GM12872 (cell line): ENCODE data around the gene DNAH8.

ENCODE experiments used
- TF ChIP-seq, protein P1 (sequence below): IDR thresholded peaks from 3 replicates; pipeline ENCODE4 v1.5.1; 2011; ENCODE audit warnings: low read depth, mild to moderate bottlenecking, low read length, moderate library complexity; ENCODE audit not compliant: insufficient read depth

The DNAH8 gene

DNA sequence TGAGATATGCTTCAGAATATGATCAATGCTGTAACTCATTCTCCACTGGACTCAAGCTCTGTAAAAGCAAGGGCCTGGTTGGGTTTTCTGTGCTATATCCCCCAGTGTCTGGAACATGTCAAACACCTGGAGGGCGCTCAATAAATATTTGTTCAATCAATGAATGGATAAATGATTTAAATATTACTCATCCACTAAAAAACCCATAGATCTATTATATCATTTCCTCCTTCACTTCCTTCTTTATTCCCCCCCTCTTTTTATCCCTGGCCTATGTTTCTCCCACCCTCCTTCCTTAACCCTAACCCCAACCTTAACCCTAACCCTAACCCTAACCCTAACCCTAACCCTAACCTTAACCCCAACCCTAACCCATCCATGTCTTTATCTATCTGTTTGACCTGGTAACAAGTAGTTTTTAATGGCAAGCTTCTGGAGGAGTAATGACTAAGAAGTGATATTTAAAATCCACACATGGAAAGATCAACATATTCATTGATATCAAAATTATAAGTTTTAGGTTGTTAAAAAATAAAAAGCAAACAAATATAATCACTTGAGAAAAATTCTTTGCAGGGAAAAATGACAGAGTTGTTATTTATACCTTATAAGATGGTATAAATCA is 229.7 kb downstream of the DNAH8 start:
- TF ChIP-seq, protein P1, sequence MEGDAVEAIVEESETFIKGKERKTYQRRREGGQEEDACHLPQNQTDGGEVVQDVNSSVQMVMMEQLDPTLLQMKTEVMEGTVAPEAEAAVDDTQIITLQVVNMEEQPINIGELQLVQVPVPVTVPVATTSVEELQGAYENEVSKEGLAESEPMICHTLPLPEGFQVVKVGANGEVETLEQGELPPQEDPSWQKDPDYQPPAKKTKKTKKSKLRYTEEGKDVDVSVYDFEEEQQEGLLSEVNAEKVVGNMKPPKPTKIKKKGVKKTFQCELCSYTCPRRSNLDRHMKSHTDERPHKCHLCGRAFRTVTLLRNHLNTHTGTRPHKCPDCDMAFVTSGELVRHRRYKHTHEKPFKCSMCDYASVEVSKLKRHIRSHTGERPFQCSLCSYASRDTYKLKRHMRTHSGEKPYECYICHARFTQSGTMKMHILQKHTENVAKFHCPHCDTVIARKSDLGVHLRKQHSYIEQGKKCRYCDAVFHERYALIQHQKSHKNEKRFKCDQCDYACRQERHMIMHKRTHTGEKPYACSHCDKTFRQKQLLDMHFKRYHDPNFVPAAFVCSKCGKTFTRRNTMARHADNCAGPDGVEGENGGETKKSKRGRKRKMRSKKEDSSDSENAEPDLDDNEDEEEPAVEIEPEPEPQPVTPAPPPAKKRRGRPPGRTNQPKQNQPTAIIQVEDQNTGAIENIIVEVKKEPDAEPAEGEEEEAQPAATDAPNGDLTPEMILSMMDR = no peak

DNA sequence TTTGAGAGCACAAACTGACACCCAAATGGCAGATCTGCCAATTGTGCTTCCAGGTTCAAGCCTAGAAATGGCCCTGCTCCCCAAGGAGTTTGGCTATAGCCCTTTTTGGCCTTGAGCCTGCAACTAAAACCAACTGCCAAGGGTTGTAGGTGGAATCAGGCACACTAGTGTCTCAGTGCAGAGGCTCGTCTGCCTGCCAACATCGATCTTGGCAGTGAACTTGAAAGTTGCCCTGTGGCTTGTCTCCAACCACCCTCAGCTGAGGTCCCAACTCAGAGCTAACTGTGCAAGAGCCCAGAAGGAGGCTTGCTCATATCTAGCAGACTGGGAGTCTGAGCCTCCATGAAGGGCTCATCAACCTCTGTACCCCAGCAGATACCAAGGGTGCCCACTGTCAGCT is 240.8 kb downstream of the DNAH8 start:
- TF ChIP-seq, protein P1 = no peak

DNA sequence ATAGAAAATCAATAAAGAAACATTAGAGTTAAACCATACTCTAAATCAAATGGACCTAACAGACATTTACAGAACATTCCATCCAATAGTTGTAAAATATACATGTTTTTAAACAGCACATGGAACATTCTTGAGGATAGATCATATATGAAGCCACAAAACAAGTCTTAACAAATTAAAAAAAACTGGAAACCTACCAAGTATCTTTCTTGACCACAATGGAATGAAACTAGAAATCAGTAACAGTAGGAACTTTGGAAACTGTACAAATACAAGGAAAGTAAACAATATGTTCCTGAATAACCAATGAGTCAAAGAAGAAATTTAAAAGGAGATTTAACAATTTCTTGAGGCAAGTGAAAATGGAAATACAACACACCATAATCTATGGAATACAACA is 242.3 kb downstream of the DNAH8 start:
- TF ChIP-seq, protein P1 = no peak

DNA sequence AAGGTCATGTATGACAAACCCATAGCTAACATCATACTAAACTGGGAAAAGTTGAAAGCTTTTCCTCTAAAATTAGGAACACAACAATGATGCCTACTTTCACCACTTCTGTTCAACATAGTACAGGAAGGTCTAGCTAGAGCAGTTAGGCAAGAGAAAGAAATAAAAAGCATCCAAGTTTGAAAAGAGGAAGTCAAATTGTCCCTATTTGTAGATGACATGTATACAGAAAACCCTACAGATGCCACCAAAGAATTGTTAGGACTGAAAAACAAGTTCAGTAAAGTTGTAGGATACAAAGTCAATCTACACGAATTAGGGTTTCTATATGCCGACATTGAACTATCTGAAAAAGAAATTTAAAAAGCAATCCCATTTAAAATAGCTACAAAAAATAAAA is 244.0 kb downstream of the DNAH8 start:
- TF ChIP-seq, protein P1 = no peak

DNA sequence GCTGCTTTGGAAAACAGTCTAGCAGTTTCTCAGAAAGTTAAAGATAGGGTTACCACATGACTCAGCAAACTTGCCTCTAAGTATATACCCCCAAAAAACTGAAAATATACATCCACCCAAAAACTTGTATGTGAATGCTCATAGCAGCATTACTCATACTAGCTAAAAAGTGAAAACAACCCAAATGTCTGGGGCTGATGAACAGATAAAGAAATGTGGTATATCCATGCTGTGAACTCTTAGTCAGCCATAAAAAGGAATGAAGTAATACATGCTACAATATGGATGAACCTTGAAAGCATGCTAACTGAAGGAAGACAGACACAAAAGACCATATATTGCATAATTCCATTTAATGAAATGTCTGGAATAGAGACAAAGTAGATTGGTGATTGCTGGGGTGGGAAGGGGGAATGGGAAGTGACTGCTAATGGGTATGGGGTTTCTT is 253.6 kb downstream of the DNAH8 start:
- TF ChIP-seq, protein P1 = no peak

DNA sequence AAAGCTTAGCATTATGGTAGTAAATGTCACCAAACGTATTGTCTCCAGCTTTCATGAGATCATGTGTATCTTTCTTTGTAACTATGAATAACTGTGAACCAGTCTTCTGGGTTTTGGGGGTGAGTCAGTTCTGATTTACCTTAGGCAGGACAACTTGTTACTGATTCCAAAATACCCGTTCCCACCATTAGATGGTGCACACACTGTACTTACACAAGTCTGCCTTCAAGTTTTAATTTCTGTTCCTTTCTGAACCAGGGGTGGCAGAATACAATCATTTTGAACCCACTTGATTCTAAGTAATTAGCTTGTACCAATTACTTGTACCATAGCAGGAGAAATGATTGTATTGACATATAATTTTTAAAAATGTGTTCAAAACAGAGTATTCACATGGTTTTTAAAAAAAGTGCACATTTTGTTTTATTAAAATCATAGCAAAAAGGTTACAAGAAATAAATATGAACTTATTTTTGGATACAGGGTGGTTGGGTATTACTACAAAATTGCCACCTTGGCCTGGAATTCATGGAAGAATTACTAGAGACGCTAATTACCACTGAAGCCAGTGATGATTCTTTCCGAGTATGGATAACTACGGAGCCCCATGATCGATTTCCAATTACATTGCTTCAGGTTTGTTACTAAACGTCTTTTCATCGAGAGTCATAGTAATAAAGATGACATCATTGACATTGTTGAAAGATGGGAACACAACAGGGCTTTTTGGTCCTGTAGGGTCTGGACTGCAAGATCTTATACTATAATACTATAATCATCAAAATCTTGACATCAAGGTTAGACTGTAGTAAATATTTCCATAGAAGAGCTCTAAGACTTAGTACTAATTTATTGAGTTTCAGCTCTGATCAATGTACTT is 258.3 kb downstream of the DNAH8 start:
- TF ChIP-seq, protein P1 = peak; percentile 60

DNA sequence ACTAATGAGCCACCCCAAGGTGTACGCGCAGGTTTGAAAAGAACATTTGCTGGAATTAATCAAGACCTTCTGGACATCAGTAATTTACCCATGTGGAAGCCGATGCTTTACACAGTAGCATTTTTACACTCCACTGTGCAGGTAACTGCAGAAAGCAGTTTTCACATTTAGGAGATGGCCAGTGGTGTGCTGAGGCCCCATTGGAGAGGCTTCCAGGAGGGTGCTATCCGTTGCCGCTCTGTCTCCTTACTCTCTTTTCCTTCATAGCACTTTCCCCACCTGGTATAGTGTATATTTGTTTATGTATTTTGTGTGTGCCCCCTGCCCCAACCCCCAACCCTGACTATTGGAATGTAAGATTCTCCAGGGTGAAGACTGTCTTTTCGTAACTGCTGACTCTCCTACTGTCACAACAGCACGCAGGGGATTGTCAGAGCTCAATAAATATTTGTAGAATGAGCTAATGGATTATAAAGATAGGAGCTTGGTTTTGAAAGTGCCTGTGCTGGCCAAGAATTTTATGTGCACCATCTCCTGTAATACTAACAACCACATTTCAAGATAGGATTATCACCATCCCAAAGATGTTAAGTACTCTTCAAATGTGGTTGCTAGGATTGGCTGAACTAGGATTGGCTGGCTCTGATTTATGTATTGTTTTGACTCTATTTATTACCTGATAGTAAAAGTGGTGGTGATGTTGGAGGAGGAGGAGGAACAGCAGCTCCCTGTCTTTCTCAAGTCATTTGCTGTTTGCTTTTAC is 259.5 kb downstream of the DNAH8 start:
- TF ChIP-seq, protein P1 = no peak
